HL-60 (cell line): ENCODE results near the gene MXRA7.

Source experiments
- POLR2AphosphoS5 ChIP-seq: IDR thresholded peaks from 2 replicates; pipeline ENCODE4 v1.6.1; 2012; ENCODE audit warnings: low read depth
- TF ChIP-seq, protein P1 (sequence below): IDR thresholded peaks from one replicate; pipeline ENCODE4 v1.5.1; 2011; ENCODE audit warnings: low read length, control low read depth, inconsistent platforms; ENCODE audit not compliant: insufficient read depth

DNA sequence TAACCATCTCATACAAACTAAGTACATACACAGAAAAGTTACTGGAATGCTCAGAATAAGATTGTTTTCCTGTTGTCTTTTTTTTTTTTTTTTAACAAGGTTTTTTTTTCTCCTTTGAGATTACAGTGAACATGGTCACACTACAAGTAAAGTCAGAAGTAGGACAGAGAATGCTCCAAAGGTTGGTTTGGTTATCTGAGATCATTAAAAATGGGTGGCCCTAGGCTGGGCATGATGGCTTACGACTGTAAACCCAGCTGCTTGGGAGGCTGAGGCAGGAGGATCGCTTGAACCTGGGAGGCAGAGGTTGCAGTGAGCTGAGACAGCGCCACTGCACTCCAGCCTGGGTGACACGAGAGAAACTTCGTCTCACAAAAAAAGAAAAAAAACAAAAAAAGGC, 60.3 kb downstream of the MXRA7 start:
- no peak for TF ChIP-seq POLR2AphosphoS5
- TF ChIP-seq, protein P1, sequence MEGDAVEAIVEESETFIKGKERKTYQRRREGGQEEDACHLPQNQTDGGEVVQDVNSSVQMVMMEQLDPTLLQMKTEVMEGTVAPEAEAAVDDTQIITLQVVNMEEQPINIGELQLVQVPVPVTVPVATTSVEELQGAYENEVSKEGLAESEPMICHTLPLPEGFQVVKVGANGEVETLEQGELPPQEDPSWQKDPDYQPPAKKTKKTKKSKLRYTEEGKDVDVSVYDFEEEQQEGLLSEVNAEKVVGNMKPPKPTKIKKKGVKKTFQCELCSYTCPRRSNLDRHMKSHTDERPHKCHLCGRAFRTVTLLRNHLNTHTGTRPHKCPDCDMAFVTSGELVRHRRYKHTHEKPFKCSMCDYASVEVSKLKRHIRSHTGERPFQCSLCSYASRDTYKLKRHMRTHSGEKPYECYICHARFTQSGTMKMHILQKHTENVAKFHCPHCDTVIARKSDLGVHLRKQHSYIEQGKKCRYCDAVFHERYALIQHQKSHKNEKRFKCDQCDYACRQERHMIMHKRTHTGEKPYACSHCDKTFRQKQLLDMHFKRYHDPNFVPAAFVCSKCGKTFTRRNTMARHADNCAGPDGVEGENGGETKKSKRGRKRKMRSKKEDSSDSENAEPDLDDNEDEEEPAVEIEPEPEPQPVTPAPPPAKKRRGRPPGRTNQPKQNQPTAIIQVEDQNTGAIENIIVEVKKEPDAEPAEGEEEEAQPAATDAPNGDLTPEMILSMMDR = no peak
